ENCODE data around the gene VAV2. TPM values are rescaled to one million over a fixed set of nuclear protein-coding genes. Genes with fewer than 3 reads are reported as not detected.

VAV2 gene
- polyA plus RNA-seq, 2 of the 4 experiments (the other 2 are of a cell fraction): 9.8 to 21.4 TPM

GRCh38 chr9:133850937-133851336, 141.2 kb downstream of the VAV2 start:
- H3K4me1 ChIP-seq: peaks cover 5% of the 10 kb centered on the region; the same call in 1 of the 3 replicates
- no peaks in the 10 kb centered on the region for H3K9me3 ChIP-seq
- no peak overlapping the region for H3K4me2 ChIP-seq
- ChIA-PET CTCF (interaction anchor here (0.9 to 1.2 kb wide), 3 partner anchors 10 to 143 kb away, joined by 3 to 4 read pairs (median 3); no protein-coding TSS in a partner anchor), POLR2A (no interaction called here)
- ATAC-seq (no peak), FAIRE-seq (no peak), DNase-seq (ENCODE audit: low read depth in 1 of 2, low spot score in 1 of 2) (no peak)
- 95% methylated on average over 7 of the region's 7 CpGs for WGBS (ENCODE audit: missing lambda C conversion rate)
- no peak overlapping the region for H3K4me3 ChIP-seq
- TF ChIP-seq RFX5 (IDR thresholded peaks at IDR 0.05) (no peak), ZNF302 (CRISPR knock-in tag; IDR thresholded peaks at IDR 0.05) (no peak), CTCF (IDR thresholded peaks at IDR 0.05) (no peak), NFE2L2 (conservative IDR thresholded peaks at IDR 0.05; ENCODE audit: low read length) (no peak), CHD4 (IDR thresholded peaks at IDR 0.05; ENCODE audit: borderline replicate concordance) (no peak), ESRRA (IDR thresholded peaks at IDR 0.05; ENCODE audit: borderline replicate concordance, low read length) (no peak), MAX (IDR thresholded peaks at IDR 0.05) (no peak), REST (IDR thresholded peaks at IDR 0.05) (no peak), RNF2 (IDR thresholded peaks at IDR 0.05; ENCODE audit: borderline replicate concordance, low read depth) (no peak), KDM1A (IDR thresholded peaks at IDR 0.05; ENCODE audit: low read depth) (no peak), CHD2 (IDR thresholded peaks at IDR 0.05; ENCODE audit: low read length, partially characterized antibody) (no peak), ELK1 (IDR thresholded peaks at IDR 0.05; ENCODE audit: low read depth, low read length) (no peak), ATOH8 (CRISPR knock-in tag; IDR thresholded peaks at IDR 0.05; ENCODE audit: low read depth) (no peak), ZFP36 (IDR thresholded peaks at IDR 0.05; ENCODE audit: borderline replicate concordance, partially characterized antibody) (no peak), TFCP2L1 (CRISPR knock-in tag; IDR thresholded peaks at IDR 0.05) (no peak), POLR2AphosphoS2 (conservative IDR thresholded peaks at IDR 0.05; ENCODE audit: low read length) (no peak), NPAS2 (CRISPR knock-in tag; IDR thresholded peaks at IDR 0.05; ENCODE audit: borderline replicate concordance) (no peak), CBX2 (IDR thresholded peaks at IDR 0.05; ENCODE audit: borderline replicate concordance, low read depth) (no peak), KDM5A (IDR thresholded peaks at IDR 0.05) (no peak)
- no peak overlapping the region for H3K27ac ChIP-seq

- no peak for DNase-seq (ENCODE audit: low read depth in 1 of 2, low spot score in 1 of 2)
- no peak for ATAC-seq
- H3K4me1 ChIP-seq: no peaks in the 10 kb centered on the region
- FAIRE-seq: no peak
- H3K4me3 ChIP-seq: no peak overlapping the region
- H3K27ac ChIP-seq: no peak overlapping the region
- ChIA-PET POLR2A (no interaction called here), CTCF (interaction anchor here (0.8 to 1.2 kb wide), 5 partner anchors 10 to 25 kb away, joined by 3 to 5 read pairs (median 4); no protein-coding TSS in a partner anchor)
- H3K4me2 ChIP-seq: no peak overlapping the region
- 88% methylated on average over 7 of the region's 9 CpGs for WGBS (ENCODE audit: missing lambda C conversion rate)
- TF ChIP-seq CHD4 (IDR thresholded peaks at IDR 0.05; ENCODE audit: borderline replicate concordance) (no peak), BCL3 (IDR thresholded peaks at IDR 0.05) (no peak), HDAC2 (IDR thresholded peaks at IDR 0.05) (no peak), CBX2 (IDR thresholded peaks at IDR 0.05; ENCODE audit: borderline replicate concordance, low read depth) (no peak), GATA3 (IDR thresholded peaks at IDR 0.05; ENCODE audit: borderline replicate concordance) (no peak), KDM1A (IDR thresholded peaks at IDR 0.05; ENCODE audit: low read depth) (no peak), ZNF302 (CRISPR knock-in tag; IDR thresholded peaks at IDR 0.05) (no peak)
- H3K9me3 ChIP-seq: no peaks in the 10 kb centered on the region
These were observed 142.0 kb downstream of the VAV2 start for GRCh38 chr9:133850161-133850560.

All from A549 (cell line).